ENCODE measurements around the gene MCF2L.

- no peak for TF ChIP-seq CTCF (IDR thresholded peaks at IDR 0.05; ENCODE audit: insufficient read depth, low read length)
- TF ChIP-seq SPI1 (IDR thresholded peaks at IDR 0.05; ENCODE audit: borderline replicate concordance, low read depth) = no peak
- no peak for TF ChIP-seq POLR2AphosphoS5 (IDR thresholded peaks at IDR 0.05; ENCODE audit: low read depth)
Observed at GRCh38 chr13:112974125-112974524, 5.1 kb downstream of the MCF2L start.

All from HL-60 (cell line).